Epithelial cell of esophagus (primary cell): Measurements from ENCODE around the gene GALNTL6.

Experiments used
- DNase-seq: peaks from one replicate; pipeline ENCODE4 v3.0.0; 2010; ENCODE audit warnings: low read depth
- H3K4me3 ChIP-seq: 2 replicates; pipeline ENCODE4 v1.5.1; 2011; ENCODE audit warnings: mild to moderate bottlenecking, low read length, control low read depth
- CTCF ChIP-seq: IDR thresholded peaks from 2 replicates; pipeline ENCODE4 v1.5.1; 2011; ENCODE audit warnings: low read depth, mild to moderate bottlenecking, low read length, control low read depth, inconsistent platforms; ENCODE audit not compliant: insufficient read depth; ENCODE audit errors: missing control alignments

Gene GALNTL6

GRCh38 chr4:172009446-172010230 lies 196.4 kb downstream of the GALNTL6 start:
- no peak for DNase-seq
- TF ChIP-seq CTCF = no peak

GRCh38 chr4:172011196-172011595 lies 198.0 kb downstream of the GALNTL6 start:
- no peak overlapping the region for H3K4me3 ChIP-seq
- TF ChIP-seq CTCF = no peak
- DNase-seq = no peak

More at GRCh38 chr4:172009446-172010230, 196.4 kb downstream of the GALNTL6 start:
- H3K4me3 ChIP-seq = no peak overlapping the region

GRCh38 chr4:172018358-172018757 lies 205.2 kb downstream of the GALNTL6 start:
- no peak for TF ChIP-seq CTCF
- H3K4me3 ChIP-seq = no peak overlapping the region
- DNase-seq = peak; percentile 55

- no peak for TF ChIP-seq CTCF
- H3K4me3 ChIP-seq = no peak overlapping the region
- DNase-seq = no peak
These were observed 222.4 kb downstream of the GALNTL6 start for GRCh38 chr4:172035562-172035961.

GRCh38 chr4:172040766-172041165 lies 227.6 kb downstream of the GALNTL6 start:
- no peak for TF ChIP-seq CTCF
- no peak overlapping the region for H3K4me3 ChIP-seq
- DNase-seq = no peak

GRCh38 chr4:172042714-172043114 lies 229.5 kb downstream of the GALNTL6 start:
- no peak overlapping the region for H3K4me3 ChIP-seq
- TF ChIP-seq CTCF = no peak
- peak; percentile 57 for DNase-seq

- no peak for DNase-seq
- no peak for TF ChIP-seq CTCF
- no peak overlapping the region for H3K4me3 ChIP-seq
These were observed 232.8 kb downstream of the GALNTL6 start for GRCh38 chr4:172045981-172046380.
